IPS DF 6.9 (cell line): Measurements from ENCODE around the gene OTOGL.
"Not testable (repeated sequence)": the region's sequence is repeated elsewhere in the genome, so short reads cannot be mapped to it uniquely, and the experiment has no call there.

ENCODE experiments used
- DNase-seq: peaks from one replicate; pipeline ENCODE4 v3.0.0-alpha.2; 2013; ENCODE audit warnings: low read depth, low spot score
- H3K27ac ChIP-seq: one replicate; pipeline ENCODE4 v1.5.1; 2013; ENCODE audit warnings: low read length, control low read depth
- H3K27me3 ChIP-seq: 2 replicates; pipeline ENCODE4 v1.6.1; 2013; ENCODE audit warnings: mild to moderate bottlenecking, low read length; ENCODE audit not compliant: control insufficient read depth, insufficient read depth
- H3K36me3 ChIP-seq: 2 replicates; pipeline ENCODE4 v1.6.1; 2013; ENCODE audit warnings: low read length; ENCODE audit not compliant: control insufficient read depth, insufficient read depth
- H3K4me1 ChIP-seq: 2 replicates; pipeline ENCODE4 v1.6.1; 2013; ENCODE audit warnings: low read length; ENCODE audit not compliant: control insufficient read depth, insufficient read depth
- H3K4me3 ChIP-seq: 2 replicates; pipeline ENCODE4 v1.5.1; 2013; ENCODE audit warnings: mild to moderate bottlenecking, low read length
- H3K9me3 ChIP-seq: 2 replicates; pipeline ENCODE4 v1.6.1; 2013; ENCODE audit warnings: low read length, inconsistent platforms; ENCODE audit not compliant: control insufficient read depth, insufficient read depth
- WGBS: extraction: QIAGEN DNeasy Blood & Tissue Kit; methylation state at CpG from one replicate; pipeline ENCODE4 v1.1.7; 2013; ENCODE audit warnings: mixed read lengths, missing lambda C conversion rate; ENCODE audit not compliant: insufficient read length, insufficient coverage; 5-methylcytosine and 5-hydroxymethylcytosine counted together

Gene OTOGL

DNA sequence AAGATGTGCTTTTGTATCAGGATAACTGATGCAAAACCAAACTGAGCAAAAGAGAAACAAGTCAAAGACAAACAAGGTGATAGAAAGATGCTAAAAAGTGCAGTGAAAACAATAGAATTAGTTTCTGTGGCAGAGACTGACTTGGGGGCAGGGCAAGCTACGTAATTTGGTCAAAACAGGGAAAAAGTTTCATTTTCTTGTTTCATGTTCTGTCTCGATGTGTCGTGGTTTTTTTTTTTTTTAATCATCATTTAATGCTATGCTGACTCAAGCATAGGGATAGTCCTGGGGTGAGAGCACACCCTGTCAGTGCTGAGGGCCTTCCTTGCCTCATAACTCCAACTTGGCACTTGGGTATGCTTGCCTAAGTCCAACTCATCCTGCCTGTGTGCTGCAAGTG lies 200.6 kb downstream of the OTOGL start:
- Histone ChIP-seq H3K36me3 (no peaks in the 10 kb centered on the region), H3K4me1 (no peaks in the 10 kb centered on the region), H3K9me3 (no peaks in the 10 kb centered on the region), H3K4me3 (no peak overlapping the region), H3K27ac (no peak overlapping the region), H3K27me3 (no peaks in the 10 kb centered on the region)
- DNase-seq = no peak
- no CpG with 5 or more reads among the region's 3 CpGs for WGBS

GRCh38 chr12:80307436-80307835 lies 208.1 kb downstream of the OTOGL start:
- H3K27me3 ChIP-seq, H3K4me1 ChIP-seq, H3K27ac ChIP-seq, H3K36me3 ChIP-seq, H3K4me3 ChIP-seq, H3K9me3 ChIP-seq, DNase-seq: not testable (repeated sequence)
- no CpG with 5 or more reads among the region's 27 CpGs for WGBS

GRCh38 chr12:80313209-80313608 lies 213.9 kb downstream of the OTOGL start:
- Histone ChIP-seq H3K4me3 (no peak overlapping the region), H3K4me1 (peaks cover 1% of the 10 kb centered on the region; the same call in 1 of the 2 replicates), H3K9me3 (no peaks in the 10 kb centered on the region), H3K36me3 (no peaks in the 10 kb centered on the region), H3K27me3 (no peaks in the 10 kb centered on the region), H3K27ac (no peak overlapping the region)
- DNase-seq = no peak
- no CpG with 5 or more reads among the region's 3 CpGs for whole genome bisulfite sequencing

GRCh38 chr12:80314741-80315140 lies 215.4 kb downstream of the OTOGL start:
- Histone ChIP-seq H3K9me3 (no peaks in the 10 kb centered on the region), H3K27ac (no peak overlapping the region), H3K36me3 (no peaks in the 10 kb centered on the region), H3K27me3 (no peaks in the 10 kb centered on the region), H3K4me3 (no peak overlapping the region), H3K4me1 (peaks cover 1% of the 10 kb centered on the region; the same call in 1 of the 2 replicates)
- DNase-seq = no peak
- WGBS = no CpG with 5 or more reads among the region's 1 CpG

DNA sequence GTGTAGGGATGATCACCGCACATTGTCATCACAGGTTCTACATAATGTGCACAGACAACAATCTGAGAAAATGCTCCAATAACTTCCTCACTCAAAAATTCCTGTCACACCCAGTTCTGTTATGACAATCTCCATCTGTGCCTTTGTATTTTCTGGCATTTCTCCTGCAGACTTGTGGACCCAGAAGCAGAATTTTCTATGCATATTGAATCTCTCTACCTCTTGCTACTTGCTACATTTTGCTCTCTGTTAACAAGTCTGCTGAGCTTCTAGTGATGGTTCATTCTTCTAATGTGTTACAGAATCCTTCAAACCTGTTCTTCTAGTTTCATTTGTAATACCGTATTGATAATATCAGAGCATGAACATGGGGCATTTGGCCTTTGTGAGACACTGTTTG lies 216.9 kb downstream of the OTOGL start:
- Histone ChIP-seq H3K9me3 (no peaks in the 10 kb centered on the region), H3K27ac (no peak overlapping the region), H3K4me3 (no peak overlapping the region), H3K36me3 (no peaks in the 10 kb centered on the region), H3K4me1 (peaks cover 1% of the 10 kb centered on the region; the same call in 1 of the 2 replicates), H3K27me3 (no peaks in the 10 kb centered on the region)
- no CpG with 5 or more reads among the region's 2 CpGs for WGBS
- DNase-seq = no peak

- no peak overlapping the region for H3K4me3 ChIP-seq
- H3K27me3 ChIP-seq = no peaks in the 10 kb centered on the region
- no peaks in the 10 kb centered on the region for H3K9me3 ChIP-seq
- no peak for DNase-seq
- no peak overlapping the region for H3K27ac ChIP-seq
- peaks cover 1% of the 10 kb centered on the region; the same call in 1 of the 2 replicates for H3K4me1 ChIP-seq
- H3K36me3 ChIP-seq = no peaks in the 10 kb centered on the region
Measured at GRCh38 chr12:80317307-80317706, 218.0 kb downstream of the OTOGL start.

DNA sequence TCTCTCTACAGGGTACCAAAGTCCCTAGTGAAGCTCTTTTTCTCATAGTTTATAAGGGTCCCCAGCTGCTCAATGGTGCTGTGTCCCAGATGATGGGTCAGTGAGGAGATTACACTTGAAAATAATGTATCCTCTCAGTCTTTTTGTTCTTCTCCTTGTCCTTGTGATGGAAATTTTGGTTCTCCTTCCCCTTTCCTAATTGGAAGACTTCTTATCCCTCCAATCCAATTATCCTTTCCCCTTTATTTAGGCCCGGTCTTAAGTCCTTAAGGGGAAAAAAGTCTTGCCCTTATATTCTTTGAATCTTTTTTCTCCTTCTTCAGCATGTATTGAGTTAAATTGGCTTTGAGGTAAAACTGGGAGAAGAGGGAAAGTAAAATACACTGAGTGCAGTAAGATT lies 218.6 kb downstream of the OTOGL start:
- peaks cover 1% of the 10 kb centered on the region; the same call in 1 of the 2 replicates for H3K4me1 ChIP-seq
- H3K9me3 ChIP-seq = no peaks in the 10 kb centered on the region
- no peaks in the 10 kb centered on the region for H3K36me3 ChIP-seq
- no peak overlapping the region for H3K27ac ChIP-seq
- H3K4me3 ChIP-seq = no peak overlapping the region
- DNase-seq = no peak
- WGBS = no CpG with 5 or more reads among the region's 1 CpG
- H3K27me3 ChIP-seq = no peaks in the 10 kb centered on the region

DNA sequence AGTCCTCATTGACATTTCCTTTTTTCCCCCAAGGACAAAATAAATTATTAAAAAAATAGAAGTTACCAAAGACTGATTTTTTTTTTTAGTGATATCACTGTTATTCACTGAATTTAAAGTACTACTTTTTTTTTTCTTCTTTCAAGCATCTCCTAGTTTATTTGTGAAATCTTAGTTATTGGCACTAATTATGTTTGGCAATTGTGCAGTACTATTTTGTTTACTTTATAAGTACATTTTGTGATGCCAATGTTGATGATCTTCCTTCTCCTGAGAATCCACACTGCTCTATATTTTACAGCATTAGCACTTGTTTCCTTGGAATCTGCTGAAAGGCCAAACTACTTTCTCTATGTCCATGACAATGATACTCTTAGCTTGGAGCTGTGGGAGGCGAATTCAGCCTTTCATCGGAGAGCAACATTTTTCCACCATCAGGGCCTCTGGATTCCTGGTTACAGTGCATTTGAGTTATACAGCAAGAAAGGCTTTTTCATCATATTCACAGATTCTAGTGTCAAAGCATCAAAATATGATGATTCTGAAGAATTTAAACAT lies 220.9 kb downstream of the OTOGL start:
- WGBS = no CpG with 5 or more reads among the region's 2 CpGs
- Histone ChIP-seq H3K4me3 (no peak overlapping the region), H3K36me3 (no peaks in the 10 kb centered on the region), H3K9me3 (no peaks in the 10 kb centered on the region), H3K4me1 (peaks cover 1% of the 10 kb centered on the region; the same call in 1 of the 2 replicates), H3K27me3 (no peaks in the 10 kb centered on the region), H3K27ac (no peak overlapping the region)
- DNase-seq = peak; percentile 43

- no CpG with 5 or more reads among the region's 2 CpGs for WGBS
- DNase-seq = no peak
Measured at GRCh38 chr12:80321653-80322052, 222.3 kb downstream of the OTOGL start.

DNA sequence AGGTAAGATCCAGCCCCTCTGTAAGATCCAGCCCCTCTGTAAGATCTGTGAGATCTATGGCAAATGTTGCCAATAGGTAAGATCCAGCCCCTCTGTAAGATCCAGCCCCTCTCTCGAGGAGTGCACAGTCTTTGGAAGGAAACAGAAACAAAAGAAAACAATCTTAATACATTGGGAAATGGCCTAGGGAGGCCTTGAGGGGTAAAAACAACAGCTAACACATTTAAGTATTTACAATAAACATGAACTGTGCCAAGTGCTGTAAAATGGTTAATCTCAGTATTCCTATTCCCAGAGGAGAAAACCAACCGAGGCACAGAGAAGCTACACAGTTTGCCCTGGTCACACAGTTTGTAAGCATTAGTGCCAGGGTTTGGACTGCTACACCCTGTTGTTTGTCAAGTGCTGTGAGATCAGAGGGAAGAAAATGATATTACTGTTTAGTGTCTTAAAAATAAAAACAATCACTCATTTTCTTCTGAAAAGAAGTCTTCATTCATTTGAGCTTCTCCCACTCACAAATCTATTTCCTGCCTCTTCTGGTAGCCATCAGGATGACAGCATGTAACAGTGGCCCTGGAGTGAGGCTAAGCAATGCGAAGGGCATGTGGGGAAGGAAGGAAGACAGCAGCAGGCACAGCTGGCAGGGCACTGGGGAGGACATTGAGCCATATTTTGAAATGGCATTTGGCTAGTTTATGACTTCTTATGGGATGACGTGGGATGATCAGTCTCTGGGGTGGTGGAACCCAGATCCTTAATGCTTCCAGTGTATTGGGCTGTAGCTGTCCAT lies 226.0 kb downstream of the OTOGL start:
- WGBS = no CpG with 5 or more reads among the region's 4 CpGs
- no peak overlapping the region for H3K4me3 ChIP-seq
- no peak overlapping the region for H3K27ac ChIP-seq
- no peaks in the 10 kb centered on the region for H3K4me1 ChIP-seq
- no peaks in the 10 kb centered on the region for H3K27me3 ChIP-seq
- H3K9me3 ChIP-seq = no peaks in the 10 kb centered on the region
- no peak for DNase-seq
- H3K36me3 ChIP-seq = no peaks in the 10 kb centered on the region

More at GRCh38 chr12:80321653-80322052, 222.3 kb downstream of the OTOGL start:
- no peaks in the 10 kb centered on the region for H3K27me3 ChIP-seq
- no peak overlapping the region for H3K27ac ChIP-seq
- H3K4me1 ChIP-seq = peaks cover 1% of the 10 kb centered on the region; the same call in 1 of the 2 replicates
- H3K4me3 ChIP-seq = no peak overlapping the region
- H3K9me3 ChIP-seq = no peaks in the 10 kb centered on the region
- no peaks in the 10 kb centered on the region for H3K36me3 ChIP-seq

DNA sequence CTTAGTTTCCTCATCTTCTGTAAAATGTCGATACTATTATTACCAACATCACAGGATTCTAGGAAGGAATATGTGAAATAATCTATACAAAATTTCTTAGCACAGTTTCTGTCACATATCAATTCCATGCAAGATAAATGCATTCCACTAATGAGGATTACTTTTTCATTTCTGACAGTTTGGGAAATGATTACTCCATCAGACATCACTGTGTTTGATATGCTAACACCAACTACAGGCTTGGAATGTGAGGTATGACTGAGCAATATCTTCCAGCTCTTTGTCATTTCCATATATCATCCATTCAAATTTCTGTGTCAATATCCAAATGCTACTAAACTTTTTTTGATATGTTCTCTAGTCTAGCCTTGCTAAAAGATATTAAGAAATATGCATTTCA lies 233.5 kb downstream of the OTOGL start:
- DNase-seq = no peak
- H3K27ac ChIP-seq = no peak overlapping the region
- H3K4me3 ChIP-seq = no peak overlapping the region
- no peaks in the 10 kb centered on the region for H3K36me3 ChIP-seq
- no CpG with 5 or more reads among the region's 1 CpG for WGBS
- no peaks in the 10 kb centered on the region for H3K27me3 ChIP-seq
- no peaks in the 10 kb centered on the region for H3K9me3 ChIP-seq
- H3K4me1 ChIP-seq = no peaks in the 10 kb centered on the region
